Measurements from ENCODE around the gene CCDC33.

DNA sequence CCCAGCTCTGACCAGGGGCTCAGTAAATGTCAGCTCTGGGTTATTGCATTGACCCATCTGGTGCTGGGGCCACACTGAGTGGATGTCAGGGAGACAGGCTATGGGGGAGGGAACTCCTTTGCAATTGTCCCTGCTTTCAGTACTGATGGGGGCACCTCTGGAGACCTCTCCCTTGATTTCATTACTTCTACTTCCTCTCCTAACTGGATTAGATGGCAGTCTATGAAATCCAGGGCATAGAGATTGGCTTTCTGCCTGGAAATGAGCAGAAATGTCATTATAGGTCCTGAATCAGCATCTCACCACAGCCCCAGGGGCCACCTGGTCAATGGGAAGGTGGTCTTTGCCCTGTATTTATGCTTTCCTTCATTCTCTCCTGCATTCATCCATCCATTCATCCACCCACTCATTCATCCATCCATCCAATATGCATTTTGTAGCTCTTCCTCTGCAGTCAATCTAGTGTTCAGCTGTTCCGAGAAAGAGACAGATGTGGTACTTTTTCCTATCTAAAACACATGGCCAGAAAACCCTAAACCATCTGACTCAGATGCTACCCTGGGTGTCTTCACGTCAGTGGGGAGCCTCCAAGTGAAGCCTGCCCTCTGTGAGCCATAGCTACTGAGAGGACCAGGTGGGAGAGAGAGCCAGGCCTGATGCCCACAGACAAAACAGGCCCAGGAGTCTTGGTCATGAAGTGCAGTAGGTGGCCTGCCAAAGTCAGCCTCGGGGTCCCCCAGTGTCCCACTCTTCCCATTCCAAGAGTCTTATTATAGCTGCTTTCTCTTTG lies 57.1 kb downstream of the CCDC33 start:
- TF ChIP-seq CTCF (IDR thresholded peaks at IDR 0.05; ENCODE audit: borderline replicate concordance, extremely low read depth, low read length, poor library complexity, severe bottlenecking) (no peak), EZH2 (IDR thresholded peaks at IDR 0.05; ENCODE audit: borderline replicate concordance, low read depth, low read length, severe bottlenecking) (no peak)

All from DND-41 (cell line).